HG02623 (cell line): ENCODE measurements around the gene NFIC.
"Not testable (repeated sequence)": the region's sequence is repeated elsewhere in the genome, so short reads cannot be mapped to it uniquely, and the experiment has no call there.

Experiments used
- ATAC-seq: cut with Tn5 transposase; IDR thresholded peaks from one replicate; pipeline ENCODE4 v1.9.1; 2021; ENCODE audit warnings: moderate library complexity; ENCODE audit not compliant: unreplicated experiment

NFIC gene

DNA sequence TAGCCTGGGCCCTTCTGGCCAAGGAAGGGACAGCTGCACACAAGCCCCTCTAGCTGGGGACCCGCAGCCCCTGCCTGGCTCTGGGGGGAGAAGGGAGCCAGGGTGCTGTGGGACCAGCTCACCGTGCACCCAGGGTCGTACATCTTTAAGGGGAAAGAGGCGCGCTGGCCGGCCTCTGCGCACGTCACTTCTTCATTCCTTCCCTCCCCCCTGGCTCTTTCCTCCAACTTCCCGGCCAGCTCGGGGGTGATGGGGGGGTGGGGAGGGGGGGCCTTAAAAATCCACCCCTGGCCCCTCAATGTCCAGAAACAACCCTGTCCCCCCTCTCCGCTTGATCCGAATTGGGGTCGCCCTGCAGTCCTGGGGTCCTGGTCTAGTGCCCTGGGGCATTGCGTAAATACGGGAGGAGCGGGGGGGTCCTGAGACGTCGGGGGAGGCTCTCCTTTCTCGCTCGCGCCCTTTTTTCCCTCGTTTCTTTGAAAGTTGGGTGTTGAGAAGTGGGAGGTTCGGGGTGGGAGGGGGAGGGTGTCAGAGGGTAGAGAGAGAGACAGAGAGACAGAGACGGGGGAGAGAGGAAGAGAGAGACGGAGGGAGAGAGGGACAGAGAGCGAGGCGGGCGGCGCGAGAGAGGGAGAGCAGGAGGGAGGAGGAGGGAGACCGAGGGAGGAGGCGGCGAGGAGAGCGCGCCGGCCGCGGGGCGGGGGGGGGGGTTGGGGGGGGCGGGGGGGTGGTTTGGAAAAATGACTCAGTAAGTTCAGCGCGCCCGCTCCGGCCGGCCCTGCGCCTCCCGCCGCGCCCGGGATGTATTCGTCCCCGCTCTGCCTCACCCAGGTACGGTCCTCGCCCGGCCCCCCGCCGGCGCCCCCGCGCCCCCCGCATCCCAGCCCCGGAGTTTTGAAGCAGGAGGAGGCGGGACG lies at the start of gene NFIC:
TSS of gene NFIC (plus strand) at position 748 of the 917 bp plus-strand sequence. CDS start at position 802, 54 bp downstream.
- ATAC-seq: no peak

DNA sequence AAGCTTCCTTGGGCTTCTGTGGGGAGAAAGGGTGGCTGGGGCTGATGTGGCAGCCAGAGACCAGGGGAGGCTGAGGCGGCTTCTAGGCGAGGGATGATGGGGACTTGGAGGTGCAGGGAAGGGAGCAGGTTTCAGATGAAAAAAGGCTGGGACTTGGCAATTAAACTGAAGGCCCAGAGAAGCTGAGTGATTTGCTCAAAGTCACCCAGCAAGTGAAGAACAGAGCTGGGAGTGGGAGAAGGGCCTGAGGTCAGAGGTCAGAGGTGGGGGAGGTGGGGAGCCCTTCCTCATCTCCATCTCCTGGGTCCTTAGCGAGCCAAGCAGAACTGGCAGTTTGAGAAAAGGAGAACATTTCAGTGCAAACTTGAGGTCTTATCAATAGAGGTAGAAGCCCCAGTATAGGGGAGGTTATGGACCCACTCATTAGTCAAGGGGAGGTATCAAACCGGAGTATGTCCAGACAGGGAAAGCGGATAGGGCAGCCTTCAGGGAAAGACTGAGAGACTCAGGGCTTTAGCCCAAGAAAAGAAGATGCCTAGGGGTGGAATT lies 49.6 kb upstream of the NFIC start:
- no peak for ATAC-seq

DNA sequence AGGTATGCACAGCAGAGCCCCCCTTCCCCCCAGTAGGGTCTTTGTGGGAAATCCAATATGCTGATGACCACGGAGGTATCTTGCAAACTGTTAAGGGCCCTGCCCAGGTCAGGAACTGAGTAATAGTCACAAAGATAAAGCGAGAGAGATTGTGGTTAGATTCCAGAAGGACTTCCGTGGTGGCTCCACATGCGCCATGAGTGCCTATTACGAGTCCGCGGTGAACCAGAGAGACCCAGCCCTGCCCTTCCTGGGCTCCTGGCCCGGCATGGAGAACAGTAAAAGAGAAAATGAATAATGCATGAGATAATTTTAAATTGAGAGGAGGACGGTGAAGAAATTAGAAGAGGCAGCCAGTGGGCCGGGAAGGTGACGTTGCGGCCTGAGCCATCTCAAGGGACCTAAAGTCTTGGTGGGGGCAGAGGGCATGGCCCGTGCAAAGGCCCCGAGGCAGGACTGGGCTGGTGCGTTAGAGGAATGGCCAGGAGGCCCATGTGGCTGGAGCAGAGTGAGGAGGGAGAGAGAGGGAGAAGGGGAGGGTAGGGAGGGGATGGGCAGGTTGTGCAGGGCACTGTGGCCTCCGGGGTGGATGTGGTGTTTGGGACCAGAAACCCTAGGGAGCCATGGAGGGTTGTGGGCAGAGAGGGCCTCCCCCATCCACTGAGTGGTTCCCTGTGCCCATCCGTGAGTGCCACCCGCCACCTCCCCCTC lies 46.6 kb upstream of the NFIC start:
- no peak for ATAC-seq

DNA sequence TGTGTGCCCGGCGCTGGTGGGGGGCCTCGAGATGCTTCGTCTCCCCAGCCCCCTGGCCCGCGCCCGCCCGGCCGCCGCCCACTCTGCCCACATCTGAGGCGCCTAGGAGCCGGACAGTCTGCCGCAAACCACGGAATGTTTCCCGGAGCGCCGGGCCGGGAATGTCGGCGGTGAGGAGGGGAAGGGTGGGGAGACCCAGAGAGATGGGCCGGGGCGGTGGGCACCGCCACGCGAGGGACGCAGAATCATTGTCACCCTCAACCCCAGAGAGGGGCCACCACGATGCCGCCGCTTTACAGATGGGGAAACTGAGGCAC lies 46.1 kb upstream of the NFIC start:
- ATAC-seq: no peak

DNA sequence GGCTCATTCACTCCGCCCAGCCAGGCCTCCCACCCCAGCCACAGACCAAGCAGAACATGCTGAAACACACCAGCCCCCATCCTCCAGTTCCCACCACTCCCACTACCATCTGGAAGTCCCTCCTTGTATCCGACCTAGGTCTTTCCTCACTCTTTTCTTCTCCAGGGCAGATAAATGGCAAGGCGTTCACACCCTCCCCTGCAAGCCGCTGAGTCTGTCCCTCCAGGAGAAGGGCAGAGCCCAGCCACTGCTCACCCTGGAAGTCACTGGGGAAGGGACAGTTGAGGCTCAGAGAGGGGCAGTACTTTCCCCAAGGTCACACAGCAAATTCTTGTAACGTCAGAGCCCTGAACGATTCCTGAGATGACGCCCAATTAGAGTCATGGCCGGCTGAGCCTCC lies 45.5 kb upstream of the NFIC start:
- ATAC-seq: no peak

DNA sequence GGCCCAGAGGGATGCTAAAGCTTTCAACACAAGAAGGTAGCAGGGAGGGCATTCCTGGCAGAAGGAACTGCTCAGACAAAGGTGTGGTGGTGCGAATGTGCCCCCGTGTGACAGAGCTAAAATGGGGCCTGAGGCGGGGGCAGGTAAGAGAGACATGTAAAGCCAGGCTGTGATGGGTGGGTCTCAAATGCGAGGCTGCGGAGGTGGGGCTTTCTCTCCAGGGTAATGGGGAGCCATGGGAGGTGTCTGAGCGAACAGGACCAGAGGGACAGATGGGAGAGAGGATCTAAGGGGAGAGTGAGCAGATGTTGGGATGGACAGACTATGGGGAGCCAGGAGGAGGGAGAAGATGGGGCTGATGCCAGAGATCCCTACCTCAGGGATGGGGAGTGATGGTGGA lies 44.7 kb upstream of the NFIC start:
- ATAC-seq: no peak

DNA sequence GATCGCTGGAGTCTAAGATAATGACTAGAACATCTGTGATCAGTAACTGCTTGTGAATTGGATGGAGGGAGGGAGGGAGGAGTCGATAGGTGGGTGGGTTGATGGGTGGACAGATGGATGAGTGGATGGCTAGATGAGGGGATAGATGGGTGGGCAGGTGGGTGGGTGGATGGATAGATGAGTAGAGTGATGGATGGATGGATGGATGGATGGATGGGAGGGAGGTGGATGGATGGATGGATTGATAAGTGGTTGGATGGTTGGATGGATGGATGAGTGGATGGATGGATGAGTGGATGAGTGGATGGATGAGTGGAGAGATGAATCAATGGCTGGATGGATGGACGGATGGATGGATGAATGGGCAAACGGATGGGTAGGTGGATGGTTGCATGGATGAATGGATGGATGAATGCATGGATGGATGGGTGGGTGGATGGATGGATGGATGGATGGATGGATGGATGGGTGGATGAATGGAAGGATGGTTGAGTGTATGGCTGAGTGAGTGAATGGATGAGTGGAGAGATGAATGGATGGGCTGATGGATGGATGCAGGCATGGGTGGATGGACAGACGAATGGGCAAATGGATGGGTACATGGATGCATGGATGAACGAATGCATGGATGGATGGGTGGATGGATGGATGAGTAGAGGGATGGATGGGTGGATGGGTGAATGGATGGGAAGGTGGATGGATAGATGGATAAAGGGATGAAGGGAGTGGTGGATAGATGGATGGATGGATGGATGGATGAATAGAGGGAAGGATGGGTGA lies 44.0 kb upstream of the NFIC start:
- no peak for ATAC-seq

DNA sequence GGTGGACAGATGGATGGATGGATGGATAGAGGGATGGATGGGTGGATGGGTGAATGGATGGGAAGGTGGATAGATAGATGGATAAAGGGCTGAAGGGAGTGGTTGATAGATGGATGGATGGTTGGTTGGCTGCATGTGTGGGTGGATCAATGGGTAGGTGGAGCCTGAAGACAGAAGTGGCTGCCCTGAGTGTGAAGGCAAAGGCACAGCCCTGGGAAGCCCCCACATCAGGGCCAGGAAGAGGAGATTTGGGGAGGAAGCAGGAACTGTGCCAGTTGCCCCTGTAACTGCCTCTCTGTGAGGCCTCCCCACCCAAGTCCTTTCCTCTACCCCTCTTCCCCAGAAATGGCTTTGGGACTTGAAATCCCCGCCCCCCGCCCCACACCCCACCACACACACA lies 43.4 kb upstream of the NFIC start:
- no peak for ATAC-seq

DNA sequence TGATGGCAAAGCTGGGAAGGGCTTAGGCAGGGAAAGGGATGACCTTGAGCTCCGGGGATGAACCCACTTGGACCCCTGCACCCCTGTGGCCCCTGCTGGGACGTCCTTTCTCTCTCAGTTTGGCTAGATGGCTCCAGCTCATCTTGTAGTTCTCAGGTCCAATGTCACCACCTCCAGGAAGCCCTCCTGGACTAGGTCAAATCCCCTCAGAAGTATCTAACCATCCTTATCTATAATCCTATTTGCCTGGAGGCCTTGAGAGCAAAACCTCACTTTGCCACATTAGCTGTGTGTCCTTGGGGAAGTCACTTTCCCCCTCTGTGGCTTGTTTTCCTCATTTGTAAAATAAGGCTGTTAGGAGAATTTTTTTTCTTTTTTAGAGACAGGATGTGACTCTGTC lies 42.7 kb upstream of the NFIC start:
- ATAC-seq: no peak

DNA sequence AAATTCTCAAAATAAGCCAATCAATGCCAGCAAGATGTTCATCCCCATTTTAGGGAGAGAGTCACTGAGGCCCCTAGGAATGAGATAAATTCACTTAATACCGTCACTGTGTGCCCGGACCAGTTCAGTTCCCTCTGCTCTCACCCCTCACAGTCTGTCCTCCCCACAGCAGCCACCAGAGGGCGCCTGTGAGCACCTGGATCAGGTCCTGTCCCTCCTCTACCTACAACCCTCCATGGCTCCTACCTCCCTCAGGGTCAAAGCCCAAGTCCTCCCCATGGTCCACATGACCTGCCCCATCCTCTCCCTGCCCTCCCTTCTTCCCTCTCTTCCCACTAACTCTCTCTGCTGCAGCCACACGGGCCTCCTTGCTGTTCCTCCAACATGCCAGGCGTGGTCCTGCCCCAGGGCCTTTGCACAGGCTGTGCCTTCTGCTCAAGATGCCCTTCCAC lies 42.0 kb upstream of the NFIC start:
- no peak for ATAC-seq

DNA sequence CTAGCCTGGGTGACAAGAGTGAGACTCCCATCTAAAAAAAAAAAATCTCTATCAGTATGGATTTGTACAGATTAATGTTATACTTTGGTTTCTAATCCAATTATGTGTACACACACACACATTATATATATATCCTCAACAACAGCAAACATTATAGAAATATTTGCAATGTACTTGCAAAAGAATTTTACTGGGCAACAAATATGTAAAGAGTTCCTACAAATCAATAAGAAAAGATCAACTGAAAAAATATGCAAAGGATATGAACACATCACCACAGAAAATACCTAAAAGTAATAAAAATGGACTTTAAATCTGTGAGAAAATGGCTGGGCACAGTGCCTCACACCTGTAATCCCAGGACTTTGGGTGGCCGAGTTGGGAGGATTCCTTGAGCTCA lies 40.9 kb upstream of the NFIC start:
- no peak for ATAC-seq

DNA sequence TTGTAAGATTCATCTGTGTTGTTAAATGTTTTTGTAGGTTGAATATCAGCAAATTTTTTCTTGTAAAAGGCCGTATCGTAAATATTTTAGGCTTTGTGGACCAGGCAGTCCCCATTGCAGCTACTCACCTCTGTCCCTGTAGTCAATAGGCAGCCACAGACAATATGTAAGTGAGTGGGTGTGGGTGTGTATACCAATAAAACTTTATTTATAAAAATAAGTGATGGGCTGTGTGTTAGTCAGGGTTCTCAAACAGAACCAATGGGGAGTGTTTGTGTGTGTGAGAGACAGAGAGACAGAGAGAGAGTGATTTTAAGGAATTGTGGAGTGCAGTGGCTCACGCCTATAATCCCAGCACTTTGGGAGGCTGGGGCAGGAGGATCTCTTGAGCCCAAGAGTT lies 37.6 kb upstream of the NFIC start:
- no peak for ATAC-seq

DNA sequence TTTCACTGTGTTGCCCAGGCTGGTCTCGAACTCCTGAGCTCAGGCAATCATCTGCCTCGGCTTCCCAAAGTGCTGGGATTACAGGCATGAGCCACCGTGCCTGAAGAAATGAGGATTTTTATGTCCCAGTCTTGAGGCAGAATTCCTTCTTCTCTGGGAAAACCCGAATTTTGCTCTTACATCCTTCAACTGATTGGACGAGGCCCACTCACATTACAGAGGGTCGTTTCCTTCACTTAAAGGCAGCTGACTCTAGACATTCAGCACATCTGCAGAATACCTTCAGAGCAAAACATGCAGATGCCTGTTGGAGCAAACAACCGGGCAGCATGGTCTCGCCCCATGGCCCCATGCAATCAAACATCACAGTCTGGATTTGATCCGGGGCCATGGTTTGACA lies 36.3 kb upstream of the NFIC start:
- ATAC-seq: no peak

DNA sequence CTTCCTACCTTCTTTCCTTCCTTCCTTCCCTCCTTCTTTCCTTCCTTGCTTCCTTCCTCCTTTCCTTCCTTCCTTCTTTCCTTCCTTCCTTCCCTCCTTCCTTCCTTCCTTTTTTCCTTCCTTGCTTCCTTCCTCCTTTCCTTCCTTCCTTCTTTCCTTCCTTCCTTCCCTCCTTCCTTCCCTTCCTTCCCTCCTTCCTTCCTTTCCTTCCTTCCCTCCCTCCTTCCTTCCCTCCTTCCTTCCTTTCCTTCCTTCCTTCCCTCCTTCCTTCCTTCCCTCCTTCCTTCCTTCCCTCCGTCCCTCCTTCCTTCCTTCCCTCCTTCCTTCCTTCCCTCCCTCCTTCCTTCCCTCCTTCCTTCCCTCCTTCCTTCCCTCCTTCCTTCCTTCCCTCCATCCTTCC lies 34.2 kb upstream of the NFIC start:
- ATAC-seq: not testable (repeated sequence)

DNA sequence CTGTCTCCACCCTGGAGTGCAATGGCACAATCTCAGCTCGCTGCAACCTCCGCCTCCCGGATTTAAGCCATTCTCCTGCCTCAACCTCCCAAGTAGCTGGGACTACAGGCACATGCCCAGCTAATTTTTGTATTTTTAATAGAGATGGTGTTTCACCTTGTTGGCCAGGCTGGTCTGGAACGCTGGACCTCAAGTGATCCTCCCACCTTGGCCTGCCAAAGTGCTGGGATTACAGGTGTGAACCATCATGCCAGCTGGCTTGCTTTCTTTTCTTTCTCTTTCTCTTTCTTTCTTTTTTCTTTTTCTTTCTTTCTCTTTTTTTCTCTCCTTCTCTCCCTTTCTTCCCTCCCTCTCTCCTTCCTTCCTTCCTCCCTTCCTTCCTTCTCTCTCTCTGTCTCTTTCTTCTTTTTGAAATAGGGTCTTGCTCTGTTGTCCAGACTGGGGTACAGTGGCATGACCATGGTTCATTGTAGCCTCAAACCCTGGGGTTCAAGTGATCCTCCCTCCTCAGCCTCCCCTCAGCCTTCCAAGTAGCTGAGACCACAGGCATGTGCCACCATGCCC lies 33.3 kb upstream of the NFIC start:
- no peak for ATAC-seq

DNA sequence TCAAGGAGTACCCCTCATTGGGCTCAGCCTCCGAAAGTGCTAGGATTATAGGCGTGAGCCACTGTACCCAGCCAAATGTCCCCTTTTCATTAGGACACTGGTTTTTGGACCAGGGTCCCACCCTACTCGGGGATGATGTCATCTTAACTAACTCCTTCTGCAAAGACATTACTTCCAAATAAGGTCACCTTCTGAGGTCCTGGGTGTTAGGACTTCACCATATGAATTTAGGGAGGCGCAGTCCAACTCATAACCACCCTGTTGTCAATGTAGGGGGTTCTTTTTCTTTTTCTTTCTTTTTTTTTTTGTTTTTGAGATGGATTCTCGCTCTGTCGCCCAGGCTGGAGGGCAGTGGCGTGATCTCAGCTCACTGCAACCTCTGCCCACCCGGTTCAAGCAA lies 32.7 kb upstream of the NFIC start:
- ATAC-seq: no peak

DNA sequence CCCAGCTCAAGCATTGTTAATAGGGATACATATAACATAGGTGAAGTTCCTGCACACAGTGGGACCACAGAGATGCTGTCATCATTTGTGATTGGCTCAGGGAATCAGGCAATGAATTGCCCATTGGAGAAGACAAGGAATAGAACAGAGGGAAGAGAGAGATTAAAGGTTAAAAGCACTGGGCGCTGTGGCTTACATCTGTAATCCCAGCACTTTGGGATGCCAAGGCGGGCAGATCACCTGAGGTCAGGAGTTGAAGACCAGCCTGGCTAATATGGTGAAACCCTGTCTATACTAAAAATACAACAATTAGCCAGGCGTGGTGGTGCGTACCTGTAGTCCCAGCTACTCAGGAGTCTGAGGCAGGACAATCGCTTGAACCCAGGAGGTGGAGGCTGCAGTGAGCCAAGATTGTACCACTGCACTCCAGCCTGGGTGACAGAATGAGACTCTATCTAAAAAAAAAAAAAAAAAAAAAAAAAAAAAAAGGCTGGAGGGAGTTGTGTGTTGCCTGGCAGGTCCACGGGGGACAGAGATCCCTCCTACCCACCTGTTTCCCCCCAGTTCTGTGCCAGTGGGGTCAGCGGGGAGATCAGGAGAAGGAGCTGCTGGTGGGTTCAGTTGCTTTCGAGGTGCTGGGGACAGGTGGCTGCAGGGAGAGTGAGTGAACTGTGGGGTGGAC lies 31.5 kb upstream of the NFIC start:
- ATAC-seq: not testable (repeated sequence)

DNA sequence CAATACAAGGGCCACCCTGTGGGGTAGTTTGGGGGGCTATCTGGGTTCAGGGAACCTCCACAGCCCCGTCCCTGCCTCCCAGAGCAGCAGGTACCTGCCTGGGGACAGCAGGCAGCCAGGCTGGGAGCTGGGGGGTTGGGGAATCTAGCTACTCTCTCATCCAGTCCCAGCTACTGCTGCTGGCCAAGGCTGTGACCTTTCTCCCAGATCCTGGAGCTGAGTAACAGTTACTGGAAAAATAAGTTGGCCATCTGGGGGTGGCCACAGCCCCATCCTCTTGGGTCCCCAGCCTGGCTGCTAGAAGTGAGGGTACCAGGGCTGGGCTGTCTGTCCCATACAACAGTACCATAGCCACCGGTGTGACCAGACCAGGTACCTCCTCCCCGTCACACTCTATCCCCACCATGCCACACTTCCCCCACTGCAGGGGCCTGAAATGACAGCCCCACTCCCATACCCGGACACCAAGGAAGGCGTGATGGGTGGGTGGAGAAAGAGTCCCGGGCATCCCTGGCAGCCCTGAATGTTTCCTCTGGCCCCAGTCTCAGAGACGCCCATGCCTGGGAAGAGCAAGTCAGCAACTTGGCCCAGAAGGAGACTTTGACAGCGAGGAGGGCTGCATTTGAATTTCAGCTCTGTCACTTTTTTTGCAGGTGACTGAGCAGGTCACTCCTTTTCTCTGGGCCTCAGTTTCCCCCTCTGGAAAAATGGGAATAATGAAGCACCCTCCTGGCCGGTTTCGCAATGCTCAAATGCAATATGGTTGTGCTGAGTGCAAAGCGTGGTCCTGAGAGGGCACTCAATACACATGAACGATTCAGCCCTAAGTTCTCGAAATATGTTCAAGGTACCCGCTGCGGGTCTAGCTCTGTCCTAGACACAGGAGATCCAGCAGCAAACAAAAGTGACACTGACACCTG lies 30.7 kb upstream of the NFIC start:
- no peak for ATAC-seq

DNA sequence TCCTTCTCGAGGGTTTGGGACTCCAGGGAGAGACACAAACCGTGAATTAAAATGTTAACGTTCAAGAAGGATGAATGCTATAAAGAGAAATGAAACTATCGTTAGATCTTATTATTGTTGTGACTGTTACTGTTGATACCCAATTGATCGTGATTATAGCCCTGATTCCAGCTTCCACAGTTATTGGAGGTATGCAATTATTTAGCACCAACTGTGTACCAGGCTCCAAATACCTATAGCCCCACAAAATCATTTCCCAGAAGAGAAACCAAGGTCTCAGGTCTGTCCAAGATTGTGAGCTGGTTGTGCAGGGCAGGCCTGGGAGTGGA lies 30.1 kb upstream of the NFIC start:
- ATAC-seq: no peak
